ENCODE data around the gene PHLPP2. TPM values are rescaled to one million over a fixed set of nuclear protein-coding genes. Genes with fewer than 3 reads are reported as not detected.

PHLPP2 gene
- total and polyA plus RNA-seq, 12 donors: 2.8 to 11.3 (median 7.7) TPM

- no peak overlapping the region for H3K27ac ChIP-seq
- H3K4me3 ChIP-seq: no peak overlapping the region
- no peaks in the 10 kb centered on the region for H3K27me3 ChIP-seq
- H3K9me3 ChIP-seq (replicated peaks in 1 of 3): no peaks in the 10 kb centered on the region
- no peaks in the 10 kb centered on the region for H3K36me3 ChIP-seq (replicated peaks in 1 of 2)
- TF ChIP-seq POLR2A (IDR thresholded peaks at IDR 0.05): no peak
- no peak for TF ChIP-seq CTCF (IDR thresholded peaks at IDR 0.05)
- no peak for DNase-seq
- intact Hi-C loops (cut with DNase I): no loop called here
- H3K4me1 ChIP-seq (replicated peaks in 1 of 2): peaks cover 0 to 18% of the 10 kb centered on the region in 2 donors
- 69 to 85% (median 76%) methylated on average over 7 to 8 of the region's 8 CpGs for WGBS, 4 donors
Observed at GRCh38 chr16:71721066-71721740, 3.3 kb downstream of the PHLPP2 start.

GRCh38 chr16:71712501-71712900 lies 12.0 kb downstream of the PHLPP2 start:
- TF ChIP-seq CTCF (IDR thresholded peaks at IDR 0.05) (no peak), POLR2A (IDR thresholded peaks at IDR 0.05) (no peak)
- Histone ChIP-seq H3K4me3 (no peak overlapping the region), H3K27me3 (no peaks in the 10 kb centered on the region), H3K4me1 (replicated peaks in 1 of 2) (peaks cover 5 to 19% of the 10 kb centered on the region in 2 donors), H3K36me3 (replicated peaks in 1 of 2) (no peaks in the 10 kb centered on the region), H3K27ac (no peak overlapping the region), H3K9me3 (replicated peaks in 1 of 3) (no peaks in the 10 kb centered on the region)
- WGBS, 4 donors: 47 to 58% (median 52%) methylated on average over 1 of the region's 1 CpG
- intact Hi-C loops (cut with DNase I): no loop called here
- DNase-seq: no peak

- WGBS, 4 donors: 58 to 78% (median 66%) methylated on average over 3 of the region's 3 CpGs
- DNase-seq: no peak
- Histone ChIP-seq H3K4me3 (no peak overlapping the region), H3K27me3 (no peaks in the 10 kb centered on the region), H3K27ac (no peak overlapping the region), H3K36me3 (replicated peaks in 1 of 2) (no peaks in the 10 kb centered on the region), H3K4me1 (replicated peaks in 1 of 2) (peaks cover 5 to 19% of the 10 kb centered on the region in 2 donors), H3K9me3 (replicated peaks in 1 of 3) (no peaks in the 10 kb centered on the region)
- intact Hi-C loops (cut with DNase I): no loop called here
- no peak for TF ChIP-seq CTCF (IDR thresholded peaks at IDR 0.05)
- TF ChIP-seq POLR2A (IDR thresholded peaks at IDR 0.05): no peak
Observed at GRCh38 chr16:71711789-71712188, 12.7 kb downstream of the PHLPP2 start.

GRCh38 chr16:71709229-71709781 lies 15.2 kb downstream of the PHLPP2 start:
- TF ChIP-seq CTCF (IDR thresholded peaks at IDR 0.05): no peak
- TF ChIP-seq POLR2A (IDR thresholded peaks at IDR 0.05): no peak
- H3K4me3 ChIP-seq: no peak overlapping the region
- peak overlapping the region in 1 of 5 donors; percentile 65 for H3K27ac ChIP-seq
- peaks cover 5 to 19% of the 10 kb centered on the region in 2 donors for H3K4me1 ChIP-seq (replicated peaks in 1 of 2)
- H3K27me3 ChIP-seq: no peaks in the 10 kb centered on the region
- H3K36me3 ChIP-seq (replicated peaks in 1 of 2): no peaks in the 10 kb centered on the region
- WGBS, 4 donors: 35 to 51% (median 42%) methylated on average over 2 of the region's 2 CpGs
- no peak for DNase-seq
- H3K9me3 ChIP-seq (replicated peaks in 1 of 3): no peaks in the 10 kb centered on the region
- intact Hi-C loops (cut with DNase I): no loop called here
